GM19395 (cell line): Measurements from ENCODE around the gene EFCAB10.
A peak's percentile ranks its signal among the peaks of the same experiment; 100 is the strongest.
"Not testable (repeated sequence)": the region's sequence is repeated elsewhere in the genome, so short reads cannot be mapped to it uniquely, and the experiment has no call there.

Experiments
- ATAC-seq: cut with Tn5 transposase; IDR thresholded peaks from one replicate; pipeline ENCODE4 v1.9.1; 2021; ENCODE audit warnings: mild to moderate bottlenecking, moderate library complexity; ENCODE audit not compliant: unreplicated experiment

EFCAB10 gene

GRCh38 chr7:105599551-105599950 lies 18.3 kb upstream of the EFCAB10 start:
- no peak for ATAC-seq

- ATAC-seq, result not testable (repeated sequence)
Measured at GRCh38 chr7:105599080-105599479, 17.8 kb upstream of the EFCAB10 start.

GRCh38 chr7:105596866-105597265 lies 15.6 kb upstream of the EFCAB10 start:
- ATAC-seq, result no peak

- no peak for ATAC-seq
Measured at GRCh38 chr7:105594034-105594433, 12.7 kb upstream of the EFCAB10 start.

GRCh38 chr7:105591522-105591921 lies 10.2 kb upstream of the EFCAB10 start:
- ATAC-seq, result no peak

- ATAC-seq, result no peak
Measured at GRCh38 chr7:105590793-105591192, 9.5 kb upstream of the EFCAB10 start.

GRCh38 chr7:105589356-105590077 lies 8.2 kb upstream of the EFCAB10 start:
- ATAC-seq, result peak; percentile 93

GRCh38 chr7:105587909-105588635 lies 6.8 kb upstream of the EFCAB10 start:
- ATAC-seq, result no peak

- no peak for ATAC-seq
Measured at GRCh38 chr7:105585850-105586500, 4.7 kb upstream of the EFCAB10 start.

- ATAC-seq, result no peak
Measured at GRCh38 chr7:105584165-105584564, 2.9 kb upstream of the EFCAB10 start.

GRCh38 chr7:105583061-105583460 lies 1.8 kb upstream of the EFCAB10 start:
- ATAC-seq, result no peak

- no peak for ATAC-seq
Measured at GRCh38 chr7:105580022-105580740, 1.1 kb downstream of the EFCAB10 start.

- ATAC-seq, result no peak
Measured at GRCh38 chr7:105578496-105578895, 2.8 kb downstream of the EFCAB10 start.

GRCh38 chr7:105577251-105577650 lies 4.0 kb downstream of the EFCAB10 start:
- ATAC-seq, result no peak

- no peak for ATAC-seq
Measured at GRCh38 chr7:105571891-105572290, 9.4 kb downstream of the EFCAB10 start.

- ATAC-seq, result no peak
Measured at GRCh38 chr7:105567821-105568220, 13.5 kb downstream of the EFCAB10 start.

- no peak for ATAC-seq
Measured at GRCh38 chr7:105567024-105567423, 14.3 kb downstream of the EFCAB10 start.

- no peak for ATAC-seq
Measured at GRCh38 chr7:105565190-105565589, 16.1 kb downstream of the EFCAB10 start.

- ATAC-seq, result no peak
Measured at GRCh38 chr7:105559926-105560325, 21.4 kb downstream of the EFCAB10 start.

- ATAC-seq, result no peak
Measured at GRCh38 chr7:105538339-105538738, 43.0 kb downstream of the EFCAB10 start.
